H1 (cell line): Measurements from ENCODE around the gene GABRG3. TPM values are rescaled to one million over a fixed set of nuclear protein-coding genes. Genes with fewer than 3 reads are reported as not detected.

Source experiments
- CTCF ChIA-PET: fragments of 300-600 bp; sonication (Branson Sonifier 250); formaldehyde crosslinking; loops from one replicate; lab custom pipeline; 2021; ENCODE audit not compliant: partially characterized antibody; lab: Charles Lee
- POLR2A ChIA-PET: fragments of 300-600 bp; sonication (Branson Sonifier 250); formaldehyde crosslinking; loops from one replicate; lab custom pipeline; 2021; ENCODE audit warnings: inconsistent platforms; ENCODE audit not compliant: partially characterized antibody; lab: Charles Lee
- DNase-seq, 2 experiments: peaks; one replicate each; pipeline versions ENCODE4 v3.0.0 to v3.0.0-alpha.2; 2010 to 2022; ENCODE audit warnings: low spot score in 2 of 2, low read depth in 1 of 2, mixed read lengths in 1 of 2
- FAIRE-seq: peaks from 2 replicates; lab custom pipeline; 2011; peaks lifted over from hg19 to GRCh38; lab: Jason Lieb, UNC
- H2AFZ ChIP-seq: 2 replicates; pipeline ENCODE4 v1.8.1; 2012; ENCODE audit warnings: low read length, inconsistent platforms
- H2AK5ac ChIP-seq: 2 replicates; pipeline ENCODE4 v1.6.1; 2013; ENCODE audit warnings: low read depth, low read length
- H2BK120ac ChIP-seq: replicated peaks from 2 replicates; pipeline ENCODE3; 2013; ENCODE audit warnings: low read depth, low read length, inconsistent platforms
- H2BK12ac ChIP-seq: 2 replicates; pipeline ENCODE4 v1.6.1; 2013; ENCODE audit warnings: low read depth, low read length
- H2BK15ac ChIP-seq: 2 replicates; pipeline ENCODE4 v1.6.1; 2013; ENCODE audit warnings: low read length
- H2BK20ac ChIP-seq: 2 replicates; pipeline ENCODE4 v1.6.1; 2013; ENCODE audit warnings: low read length
- H2BK5ac ChIP-seq: 2 replicates; pipeline ENCODE4 v1.6.1; 2013; ENCODE audit warnings: low read depth, low read length
- H3K14ac ChIP-seq: 2 replicates; pipeline ENCODE4 v1.6.1; 2013; ENCODE audit warnings: inconsistent platforms; ENCODE audit not compliant: insufficient read length
- H3K18ac ChIP-seq: 2 replicates; pipeline ENCODE4 v1.6.1; 2013; ENCODE audit warnings: low read length; ENCODE audit errors: extremely low read depth
- H3K23ac ChIP-seq: 2 replicates; pipeline ENCODE4 v1.6.1; 2013; ENCODE audit warnings: inconsistent platforms; ENCODE audit not compliant: insufficient read length
- H3K23me2 ChIP-seq: 2 replicates; pipeline ENCODE4 v1.6.1; 2013; ENCODE audit warnings: low read depth, low read length
- H3K27ac ChIP-seq: 2 replicates; pipeline ENCODE4 v1.6.1; 2011; ENCODE audit warnings: low read depth, low read length, inconsistent platforms
- H3K27me3 ChIP-seq, 4 experiments: replicated peaks in 1 of 4; 1 replicate in 1 of 4; 2 replicates in 3 of 4; pipeline versions ENCODE4 v1.6.1 to v1.8.1; 2011 to 2013; ENCODE audit warnings: low read length in 3 of 4, mild to moderate bottlenecking in 3 of 4, inconsistent platforms in 2 of 4, mixed read lengths in 2 of 4, moderate library complexity in 1 of 4; ENCODE audit not compliant: control insufficient read depth in 3 of 4, insufficient read depth in 3 of 4; ENCODE audit errors: extremely low read depth in 1 of 4
- H3K36me3 ChIP-seq, 4 experiments: 2 replicates each; pipeline versions ENCODE4 v1.6.1 to v1.8.1; 2011 to 2013; ENCODE audit warnings: mild to moderate bottlenecking in 4 of 4, low read length in 3 of 4, moderate library complexity in 2 of 4, control low read depth in 1 of 4, inconsistent platforms in 1 of 4; ENCODE audit not compliant: insufficient read depth in 4 of 4, control insufficient read depth in 2 of 4
- H3K4ac ChIP-seq: replicated peaks from 2 replicates; pipeline ENCODE3; 2013; ENCODE audit warnings: low read length, low read depth, mixed read lengths, inconsistent platforms; ENCODE audit not compliant: insufficient read length
- H3K4me1 ChIP-seq, 4 experiments: replicated peaks in 1 of 4; 1 replicate in 1 of 4; 2 replicates in 3 of 4; pipeline versions ENCODE4 v1.6.1 to v1.8.1; 2011 to 2013; ENCODE audit warnings: low read length in 3 of 4, inconsistent platforms in 2 of 4, mixed read lengths in 1 of 4; ENCODE audit not compliant: insufficient read depth in 4 of 4, control insufficient read depth in 3 of 4
- H3K4me2 ChIP-seq, 2 experiments: 2 replicates each; pipeline versions ENCODE4 v1.6.1 to v1.8.1; 2011 to 2013; ENCODE audit warnings: low read depth in 2 of 2, low read length in 2 of 2, control low read depth in 1 of 2, inconsistent platforms in 1 of 2, mild to moderate bottlenecking in 1 of 2; ENCODE audit not compliant: insufficient read depth in 1 of 2
- H3K4me3 ChIP-seq, 4 experiments: fragments of 200-600, 300-600 bp in 1 of 4; sonication (generic), shearing (Covaris generic), sonication (Bioruptor Twin) in 1 of 4; 2 replicates each; pipeline versions ENCODE4 v1.5.1 to v1.8.1; 2011 to 2016; ENCODE audit warnings: low read length in 4 of 4, low read depth in 3 of 4, control low read depth in 2 of 4, inconsistent platforms in 2 of 4, mild to moderate bottlenecking in 2 of 4, mixed read lengths in 1 of 4, moderate library complexity in 1 of 4; ENCODE audit not compliant: insufficient read depth in 2 of 4; ENCODE audit errors: extremely low read depth in 1 of 4
- H3K56ac ChIP-seq: replicated peaks from 2 replicates; pipeline ENCODE3; 2013; ENCODE audit warnings: low read depth, mild to moderate bottlenecking, mixed read lengths, low read length, inconsistent platforms; ENCODE audit not compliant: insufficient read length
- H3K79me1 ChIP-seq: 2 replicates; pipeline ENCODE4 v1.6.1; 2013; ENCODE audit warnings: low read depth, low read length, control low read depth
- H3K79me2 ChIP-seq, 2 experiments: 2 replicates each; pipeline versions ENCODE4 v1.6.1 to v1.8.1; 2012 to 2013; ENCODE audit warnings: low read length in 2 of 2, mild to moderate bottlenecking in 2 of 2, inconsistent platforms in 1 of 2; ENCODE audit not compliant: insufficient read depth in 2 of 2, control insufficient read depth in 1 of 2
- H3K9ac ChIP-seq, 4 experiments: replicated peaks in 1 of 4; 1 replicate in 1 of 4; 2 replicates in 3 of 4; pipeline versions ENCODE4 v1.6.1 to v1.8.1; 2011 to 2013; ENCODE audit warnings: low read depth in 3 of 4, low read length in 3 of 4, control low read depth in 2 of 4, mild to moderate bottlenecking in 2 of 4, moderate library complexity in 2 of 4, inconsistent platforms in 1 of 4; ENCODE audit errors: extremely low read depth in 1 of 4
- H3K9me3 ChIP-seq, 2 experiments: 2 replicates each; pipeline versions ENCODE4 v1.6.1 to v1.8.1; 2012 to 2013; ENCODE audit warnings: mild to moderate bottlenecking in 2 of 2, moderate library complexity in 2 of 2, control low read depth in 1 of 2, inconsistent platforms in 1 of 2, low read depth in 1 of 2, low read length in 1 of 2, mixed read lengths in 1 of 2; ENCODE audit not compliant: insufficient read depth in 2 of 2
- H4K20me1 ChIP-seq, 2 experiments: replicated peaks in 1 of 2; 2 replicates each; pipeline versions ENCODE3 to v1.8.1; 2011 to 2013; ENCODE audit warnings: inconsistent platforms in 2 of 2, low read length in 2 of 2, mild to moderate bottlenecking in 1 of 2; ENCODE audit not compliant: insufficient read depth in 2 of 2, control insufficient read depth in 1 of 2
- H4K5ac ChIP-seq: 2 replicates; pipeline ENCODE4 v1.6.1; 2013; ENCODE audit warnings: low read length, low read depth, mixed read lengths, inconsistent platforms; ENCODE audit not compliant: insufficient read length
- H4K8ac ChIP-seq: 2 replicates; pipeline ENCODE4 v1.8.0; 2013; ENCODE audit warnings: mild to moderate bottlenecking, moderate library complexity, low read length, inconsistent platforms; ENCODE audit not compliant: insufficient read depth; ENCODE audit errors: extremely low read depth
- H4K91ac ChIP-seq: replicated peaks from 2 replicates; pipeline ENCODE3; 2013; ENCODE audit warnings: low read length, mixed read lengths, inconsistent platforms; ENCODE audit not compliant: insufficient read length
- CTCF ChIP-seq, 3 experiments: IDR thresholded peaks; 1 replicate in 2 of 3; 2 replicates in 1 of 3; pipeline versions ENCODE4 v1.5.1 to v1.6.1; 2011; ENCODE audit warnings: low read length in 3 of 3, mild to moderate bottlenecking in 3 of 3, inconsistent platforms in 2 of 3, low read depth in 1 of 3, moderate library complexity in 1 of 3; ENCODE audit not compliant: insufficient read depth in 1 of 3; ENCODE audit errors: control extremely low read depth in 1 of 3
- RAD21 ChIP-seq, 2 experiments: IDR thresholded peaks in 1 of 2; conservative IDR thresholded peaks in 1 of 2; 2 replicates each; pipeline ENCODE4 v1.6.1; 2011; ENCODE audit warnings: low read depth in 2 of 2, low read length in 2 of 2, improper control_type of control experiment in 1 of 2, inconsistent platforms in 1 of 2, mild to moderate bottlenecking in 1 of 2, moderate library complexity in 1 of 2
- SUZ12 ChIP-seq: fragments of 200-600 bp; sonication (generic); IDR thresholded peaks from 2 replicates; pipeline ENCODE4 v1.6.1; 2012; ENCODE audit warnings: mild to moderate bottlenecking, inconsistent platforms, low read length, moderate library complexity, mixed read lengths
- YY1 ChIP-seq: IDR thresholded peaks from 2 replicates; pipeline ENCODE4 v1.6.1; 2011; ENCODE audit warnings: low read depth, mild to moderate bottlenecking, low read length
- WGBS, 2 experiments: shearing (Covaris generic) in 1 of 2; methylation state at CpG; one replicate each; pipeline versions ENCODE4 v1.1.6 to v1.1.7; 2013 to 2015; ENCODE audit warnings: low lambda C conversion rate in 2 of 2, mixed read lengths in 2 of 2, inconsistent platforms in 1 of 2, low coverage in 1 of 2, missing lambda C conversion rate in 1 of 2; ENCODE audit not compliant: insufficient replicate concordance in 2 of 2, insufficient coverage in 1 of 2, insufficient read length in 1 of 2; ENCODE audit errors: extremely low coverage in 1 of 2, missing lambda C conversion rate in 1 of 2; 5-methylcytosine and 5-hydroxymethylcytosine counted together
- polyA plus RNA-seq, 7 experiments: library from polyadenylated mRNA; depleted of rRNA in 3 of 7; stranded (reverse) in 5 of 7; unstranded in 2 of 7; fragments of >200 nt in 5 of 7; fragments of 200-250 nt in 2 of 7; gene quantifications; 1 replicate in 5 of 7; 2 replicates in 1 of 7; 4 replicates in 1 of 7; pipeline versions ENCODE4 v1.2.1 to v1.2.3, GENCODE V29; 2011 to 2013; ENCODE audit warnings: missing spikeins in 2 of 7, mixed read lengths in 2 of 7
- total RNA-seq: library from RNA; stranded (reverse); fragmentation: NEBNext Ultra II Directional; extraction: Animal tissue kit (Norgen Biotek cat#: 25700); gene quantifications from 2 replicates; pipeline ENCODE4 v1.2.1, GENCODE V29; 2021

GABRG3 gene
- total and polyA plus RNA-seq, 2 of the 8 experiments (the other 6 are each of a cell fraction or from before 2014, with no cell fraction given): 0.17 to 0.80 TPM

- H2BK15ac ChIP-seq: no peak overlapping the region
- H4K8ac ChIP-seq: no peak overlapping the region
- H3K9me3 ChIP-seq: no peaks in the 10 kb centered on the region
- no peak overlapping the region for H4K5ac ChIP-seq
- H4K91ac ChIP-seq: no peak overlapping the region
- H3K27ac ChIP-seq: no peak overlapping the region
- H3K9ac ChIP-seq: no peak overlapping the region
- H3K4me3 ChIP-seq: no peak overlapping the region
- no peak overlapping the region for H2BK120ac ChIP-seq
- no peaks in the 10 kb centered on the region for H3K27me3 ChIP-seq
- ChIA-PET CTCF (interaction anchor here (0.6 to 3.3 kb wide), 40 partner anchors 9 to 1058 kb away, joined by 3 to 39 read pairs (median 4); no protein-coding TSS in a partner anchor), POLR2A (no interaction called here)
- H2AK5ac ChIP-seq: no peak overlapping the region
- no peak overlapping the region for H3K23ac ChIP-seq
- no peaks in the 10 kb centered on the region for H3K23me2 ChIP-seq
- H3K36me3 ChIP-seq: no peaks in the 10 kb centered on the region
- no peak overlapping the region for H3K4me2 ChIP-seq
- no peak overlapping the region for H3K14ac ChIP-seq
- no peak overlapping the region for H3K4ac ChIP-seq
- no peaks in the 10 kb centered on the region for H4K20me1 ChIP-seq
- TF ChIP-seq RAD21 (IDR thresholded peaks at IDR 0.05 in 1 of 2, conservative IDR thresholded peaks at IDR 0.05 in 1 of 2; ENCODE audit: low read depth in 2 of 2, low read length in 2 of 2) (peak; percentile 57 to 70), CTCF (IDR thresholded peaks at IDR 0.05; ENCODE audit: control extremely low read depth in 1 of 3, insufficient read depth in 1 of 3, low read depth in 1 of 3, low read length in 3 of 3) (peak; percentile 29 to 83 (median 56)), SUZ12 (no peak), YY1 (peak; percentile 68; the same call in 1 of the 2 replicates)
- no peaks in the 10 kb centered on the region for H3K79me1 ChIP-seq
- no peak overlapping the region for H2BK12ac ChIP-seq
- no peak overlapping the region for H2AFZ ChIP-seq
- no peak overlapping the region for H2BK20ac ChIP-seq
- DNase-seq: peak; percentile 13 to 86
- 27% methylated on average over 3 of the region's 3 CpGs; no CpG with 5 or more reads in 1 of the 2 experiments for WGBS, 2 experiments
- no peak overlapping the region for H3K18ac ChIP-seq
- H3K79me2 ChIP-seq: no peaks in the 10 kb centered on the region
- no peak overlapping the region for H2BK5ac ChIP-seq
- peak; percentile 96 for FAIRE-seq
- no peaks in the 10 kb centered on the region for H3K4me1 ChIP-seq
- H3K56ac ChIP-seq: no peak overlapping the region
Measured at GRCh38 chr15:27059610-27060202, 88.7 kb downstream of the GABRG3 start.
